Measurements from ENCODE around the gene TSPYL2.

The TSPYL2 gene

DNA sequence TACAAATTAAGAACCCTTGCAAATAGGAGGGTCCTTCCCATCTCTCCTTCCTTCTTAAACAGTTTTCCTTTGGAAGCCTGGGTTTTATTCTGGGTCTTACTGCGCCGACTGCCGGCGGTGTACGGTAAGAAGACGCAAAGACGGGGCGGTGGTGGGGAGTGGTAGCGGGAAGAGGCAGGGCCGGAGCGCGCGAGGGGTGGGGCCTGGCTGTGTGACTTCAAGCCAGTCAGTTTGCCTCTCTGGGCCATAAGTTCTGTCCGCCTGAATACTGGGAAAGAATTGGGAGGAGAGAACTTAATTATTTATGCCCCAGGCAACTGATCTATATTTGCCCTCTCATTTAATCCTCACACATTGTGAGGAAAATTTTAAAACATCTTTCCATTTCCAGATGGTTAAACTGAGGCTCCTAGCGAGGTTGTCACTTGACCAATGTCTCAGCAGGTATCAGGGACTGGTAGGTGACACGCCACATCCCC is 11.0 kb downstream of the TSPYL2 start:
- no peak for DNase-seq (ENCODE audit: extremely low read depth, low read depth)
- peak overlapping the region; percentile 76 for H3K4me3 ChIP-seq (replicated peaks; ENCODE audit: low read depth, low read length)
- TF ChIP-seq, protein P1, sequence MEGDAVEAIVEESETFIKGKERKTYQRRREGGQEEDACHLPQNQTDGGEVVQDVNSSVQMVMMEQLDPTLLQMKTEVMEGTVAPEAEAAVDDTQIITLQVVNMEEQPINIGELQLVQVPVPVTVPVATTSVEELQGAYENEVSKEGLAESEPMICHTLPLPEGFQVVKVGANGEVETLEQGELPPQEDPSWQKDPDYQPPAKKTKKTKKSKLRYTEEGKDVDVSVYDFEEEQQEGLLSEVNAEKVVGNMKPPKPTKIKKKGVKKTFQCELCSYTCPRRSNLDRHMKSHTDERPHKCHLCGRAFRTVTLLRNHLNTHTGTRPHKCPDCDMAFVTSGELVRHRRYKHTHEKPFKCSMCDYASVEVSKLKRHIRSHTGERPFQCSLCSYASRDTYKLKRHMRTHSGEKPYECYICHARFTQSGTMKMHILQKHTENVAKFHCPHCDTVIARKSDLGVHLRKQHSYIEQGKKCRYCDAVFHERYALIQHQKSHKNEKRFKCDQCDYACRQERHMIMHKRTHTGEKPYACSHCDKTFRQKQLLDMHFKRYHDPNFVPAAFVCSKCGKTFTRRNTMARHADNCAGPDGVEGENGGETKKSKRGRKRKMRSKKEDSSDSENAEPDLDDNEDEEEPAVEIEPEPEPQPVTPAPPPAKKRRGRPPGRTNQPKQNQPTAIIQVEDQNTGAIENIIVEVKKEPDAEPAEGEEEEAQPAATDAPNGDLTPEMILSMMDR (IDR thresholded peaks at IDR 0.05; ENCODE audit: low read depth, low read length, missing control alignments), result peak; percentile 48

DNA sequence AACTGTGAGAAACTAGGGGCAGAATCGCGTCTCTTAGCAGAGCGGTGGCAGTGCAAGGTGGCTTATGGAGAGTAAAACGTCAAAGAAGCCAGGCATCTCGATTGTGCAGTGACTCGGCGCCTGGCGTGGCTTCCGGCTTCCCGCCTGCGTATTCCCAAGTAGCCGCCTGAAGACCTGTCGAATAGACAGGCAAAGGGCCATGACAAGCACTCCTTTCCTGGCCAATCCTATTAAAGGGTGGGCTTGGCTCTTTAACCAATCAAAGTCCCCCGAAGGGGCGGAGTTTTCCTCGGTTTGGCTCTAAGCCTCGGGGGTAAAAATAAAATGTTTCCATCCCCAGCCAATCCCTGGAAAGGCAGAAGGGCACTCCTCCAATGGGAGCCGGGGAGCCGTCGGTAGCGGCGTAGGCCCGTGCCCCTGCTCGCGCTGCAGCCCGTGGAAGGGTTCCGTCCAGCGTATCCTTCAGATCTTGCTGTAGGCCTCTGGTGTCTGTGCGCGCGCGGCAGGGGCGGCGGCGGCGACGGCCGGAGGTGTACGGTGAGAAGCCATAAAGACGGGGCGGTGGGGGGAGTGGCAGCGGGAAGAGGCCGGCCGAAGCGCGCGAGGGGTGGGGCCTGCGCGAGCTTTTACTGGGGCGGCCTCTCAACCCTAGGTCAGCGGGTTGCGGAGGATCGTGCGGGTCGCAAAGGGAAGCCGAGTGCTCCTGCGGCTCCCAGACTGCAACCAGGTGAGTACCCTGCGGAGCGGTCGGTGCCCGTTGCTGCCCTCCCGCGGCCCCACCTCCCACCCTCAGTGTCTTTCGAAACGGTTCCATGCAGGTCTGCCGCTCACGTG is 11.8 kb downstream of the TSPYL2 start, which contains the start of gene KANTR:
TSS of gene KANTR (plus strand) at position 395 of the 834 bp plus-strand sequence. CDS start 30,131 bp downstream, outside the sequence.
- H3K4me3 ChIP-seq (replicated peaks; ENCODE audit: low read depth, low read length), result peak within 1 kb of the TSS; percentile 76
- TF ChIP-seq, protein P1 (IDR thresholded peaks at IDR 0.05; ENCODE audit: low read depth, low read length, missing control alignments), result no peak
- peak; percentile 74 for DNase-seq (ENCODE audit: extremely low read depth, low read depth)

DNA sequence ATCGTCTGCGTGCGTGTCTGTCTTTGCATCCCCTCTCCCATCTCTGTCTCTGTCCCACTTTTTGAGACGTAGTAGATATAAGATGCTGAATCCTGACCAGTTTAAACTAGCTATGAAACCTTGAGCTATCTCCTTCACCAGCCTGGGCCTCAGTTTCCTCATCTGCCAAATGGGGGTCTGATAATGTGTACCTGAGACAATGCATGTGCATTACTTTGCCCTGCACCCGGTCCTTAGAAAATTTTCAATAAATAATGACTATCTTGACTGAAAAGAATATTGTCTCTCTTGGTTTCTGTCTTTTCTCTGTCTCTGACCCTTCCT is 12.4 kb downstream of the TSPYL2 start:
- H3K4me3 ChIP-seq (replicated peaks; ENCODE audit: low read depth, low read length), result peak overlapping the region; percentile 76
- TF ChIP-seq, protein P1 (IDR thresholded peaks at IDR 0.05; ENCODE audit: low read depth, low read length, missing control alignments), result no peak

DNA sequence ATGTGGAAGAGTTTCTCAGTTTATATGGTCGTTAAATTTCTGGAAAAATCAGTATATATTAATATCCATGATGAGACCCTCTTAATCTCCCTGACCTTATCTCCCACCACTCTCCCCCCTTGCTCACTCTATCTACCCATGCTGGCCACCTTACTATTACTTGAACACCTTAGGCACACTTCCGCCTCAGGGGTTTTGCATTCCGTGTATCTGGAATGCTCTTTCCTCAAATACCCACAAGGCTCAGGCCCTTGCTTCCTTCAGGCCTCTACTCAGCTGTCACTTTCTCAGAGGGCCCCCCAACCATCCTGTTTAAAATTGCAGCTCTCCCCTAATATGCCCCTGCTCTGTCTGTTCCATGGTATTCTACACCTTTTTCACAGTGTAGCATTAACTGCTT is 13.6 kb downstream of the TSPYL2 start:
- peak overlapping the region; percentile 76 for H3K4me3 ChIP-seq (replicated peaks; ENCODE audit: low read depth, low read length)
- TF ChIP-seq, protein P1 (IDR thresholded peaks at IDR 0.05; ENCODE audit: low read depth, low read length, missing control alignments), result no peak
- DNase-seq (ENCODE audit: extremely low read depth, low read depth), result no peak

More for the DNA sequence above, 12.4 kb downstream of the TSPYL2 start:
- DNase-seq (ENCODE audit: extremely low read depth, low read depth), result no peak

DNA sequence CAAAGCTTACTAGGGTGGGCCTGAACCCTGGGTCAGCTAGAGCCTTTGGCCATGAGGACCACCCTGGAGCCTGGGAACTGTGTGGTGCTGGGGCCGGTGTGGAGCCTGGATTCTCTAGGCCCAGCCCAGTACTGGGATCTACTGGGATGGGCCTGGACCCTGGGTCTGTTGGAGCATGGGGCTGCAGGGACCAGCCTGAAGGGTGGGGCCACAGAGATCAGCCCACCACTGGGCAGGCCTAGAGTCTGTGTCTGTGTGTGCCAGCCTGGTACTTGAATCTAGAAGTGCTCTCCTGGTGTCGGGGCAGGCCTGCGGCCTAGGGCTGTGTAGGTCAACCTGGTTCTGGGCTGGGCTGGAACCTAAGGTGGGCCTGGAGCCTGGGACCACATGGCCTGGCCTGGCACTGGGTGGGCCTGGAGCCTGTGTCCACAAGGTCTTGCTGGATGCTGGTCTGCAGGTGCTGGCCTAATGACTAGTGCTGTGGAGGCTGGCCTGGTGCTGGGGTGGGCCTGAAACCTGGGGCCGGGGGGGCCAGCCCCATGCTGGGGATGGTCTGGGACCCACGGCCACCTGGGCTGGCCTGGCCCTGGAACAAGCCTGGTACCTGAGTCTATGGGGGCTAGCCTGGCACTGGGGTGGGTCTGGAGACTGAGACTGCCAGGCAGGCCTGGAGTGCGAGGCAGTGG is 32.8 kb downstream of the TSPYL2 start:
- TF ChIP-seq, protein P1 (IDR thresholded peaks at IDR 0.05; ENCODE audit: low read depth, low read length, missing control alignments), result no peak
- H3K4me3 ChIP-seq (replicated peaks; ENCODE audit: low read depth, low read length), result no peak overlapping the region
- no peak for DNase-seq (ENCODE audit: extremely low read depth, low read depth)

DNA sequence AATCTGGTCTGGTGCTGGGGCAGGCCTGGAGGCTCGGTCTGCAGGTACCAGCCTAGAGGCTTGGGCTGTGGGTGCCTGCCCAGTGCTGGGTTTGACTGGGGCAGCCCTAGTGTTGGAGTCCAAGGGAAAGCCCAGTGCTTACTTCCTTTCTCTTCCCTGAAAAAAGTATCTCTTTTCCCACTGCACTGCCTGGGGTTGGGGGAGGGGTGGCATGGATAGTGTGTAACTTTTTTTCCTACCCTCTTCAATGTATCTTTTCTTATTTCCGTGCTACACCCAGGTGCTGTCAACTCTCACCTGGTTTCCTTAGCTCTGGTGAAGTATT is 33.3 kb downstream of the TSPYL2 start:
- TF ChIP-seq, protein P1 (IDR thresholded peaks at IDR 0.05; ENCODE audit: low read depth, low read length, missing control alignments), result no peak
- no peak overlapping the region for H3K4me3 ChIP-seq (replicated peaks; ENCODE audit: low read depth, low read length)
- no peak for DNase-seq (ENCODE audit: extremely low read depth, low read depth)
